H1 (cell line): ENCODE results near the gene DRC3. TPM values are rescaled to one million over a fixed set of nuclear protein-coding genes. Genes with fewer than 3 reads are reported as not detected.

ENCODE experiments used
- CTCF ChIA-PET: fragments of 300-600 bp; sonication (Branson Sonifier 250); formaldehyde crosslinking; loops from one replicate; lab custom pipeline; 2021; ENCODE audit not compliant: partially characterized antibody; lab: Charles Lee
- POLR2A ChIA-PET: fragments of 300-600 bp; sonication (Branson Sonifier 250); formaldehyde crosslinking; loops from one replicate; lab custom pipeline; 2021; ENCODE audit warnings: inconsistent platforms; ENCODE audit not compliant: partially characterized antibody; lab: Charles Lee
- DNase-seq, 2 experiments: peaks; one replicate each; pipeline versions ENCODE4 v3.0.0 to v3.0.0-alpha.2; 2010 to 2022; ENCODE audit warnings: low spot score in 2 of 2, low read depth in 1 of 2, mixed read lengths in 1 of 2
- FAIRE-seq: peaks from 2 replicates; lab custom pipeline; 2011; peaks lifted over from hg19 to GRCh38; lab: Jason Lieb, UNC
- H2AFZ ChIP-seq: 2 replicates; pipeline ENCODE4 v1.8.1; 2012; ENCODE audit warnings: low read length, inconsistent platforms
- H2AK5ac ChIP-seq: 2 replicates; pipeline ENCODE4 v1.6.1; 2013; ENCODE audit warnings: low read depth, low read length
- H2BK120ac ChIP-seq: replicated peaks from 2 replicates; pipeline ENCODE3; 2013; ENCODE audit warnings: low read depth, low read length, inconsistent platforms
- H2BK12ac ChIP-seq: 2 replicates; pipeline ENCODE4 v1.6.1; 2013; ENCODE audit warnings: low read depth, low read length
- H2BK15ac ChIP-seq: 2 replicates; pipeline ENCODE4 v1.6.1; 2013; ENCODE audit warnings: low read length
- H2BK20ac ChIP-seq: 2 replicates; pipeline ENCODE4 v1.6.1; 2013; ENCODE audit warnings: low read length
- H2BK5ac ChIP-seq: 2 replicates; pipeline ENCODE4 v1.6.1; 2013; ENCODE audit warnings: low read depth, low read length
- H3K14ac ChIP-seq: 2 replicates; pipeline ENCODE4 v1.6.1; 2013; ENCODE audit warnings: inconsistent platforms; ENCODE audit not compliant: insufficient read length
- H3K18ac ChIP-seq: 2 replicates; pipeline ENCODE4 v1.6.1; 2013; ENCODE audit warnings: low read length; ENCODE audit errors: extremely low read depth
- H3K23ac ChIP-seq: 2 replicates; pipeline ENCODE4 v1.6.1; 2013; ENCODE audit warnings: inconsistent platforms; ENCODE audit not compliant: insufficient read length
- H3K23me2 ChIP-seq: 2 replicates; pipeline ENCODE4 v1.6.1; 2013; ENCODE audit warnings: low read depth, low read length
- H3K27ac ChIP-seq: 2 replicates; pipeline ENCODE4 v1.6.1; 2011; ENCODE audit warnings: low read depth, low read length, inconsistent platforms
- H3K27me3 ChIP-seq, 4 experiments: replicated peaks in 1 of 4; 1 replicate in 1 of 4; 2 replicates in 3 of 4; pipeline versions ENCODE4 v1.6.1 to v1.8.1; 2011 to 2013; ENCODE audit warnings: low read length in 3 of 4, mild to moderate bottlenecking in 3 of 4, inconsistent platforms in 2 of 4, mixed read lengths in 2 of 4, moderate library complexity in 1 of 4; ENCODE audit not compliant: control insufficient read depth in 3 of 4, insufficient read depth in 3 of 4; ENCODE audit errors: extremely low read depth in 1 of 4
- H3K36me3 ChIP-seq, 4 experiments: 2 replicates each; pipeline versions ENCODE4 v1.6.1 to v1.8.1; 2011 to 2013; ENCODE audit warnings: mild to moderate bottlenecking in 4 of 4, low read length in 3 of 4, moderate library complexity in 2 of 4, control low read depth in 1 of 4, inconsistent platforms in 1 of 4; ENCODE audit not compliant: insufficient read depth in 4 of 4, control insufficient read depth in 2 of 4
- H3K4ac ChIP-seq: replicated peaks from 2 replicates; pipeline ENCODE3; 2013; ENCODE audit warnings: low read length, low read depth, mixed read lengths, inconsistent platforms; ENCODE audit not compliant: insufficient read length
- H3K4me1 ChIP-seq, 4 experiments: replicated peaks in 1 of 4; 1 replicate in 1 of 4; 2 replicates in 3 of 4; pipeline versions ENCODE4 v1.6.1 to v1.8.1; 2011 to 2013; ENCODE audit warnings: low read length in 3 of 4, inconsistent platforms in 2 of 4, mixed read lengths in 1 of 4; ENCODE audit not compliant: insufficient read depth in 4 of 4, control insufficient read depth in 3 of 4
- H3K4me2 ChIP-seq, 2 experiments: 2 replicates each; pipeline versions ENCODE4 v1.6.1 to v1.8.1; 2011 to 2013; ENCODE audit warnings: low read depth in 2 of 2, low read length in 2 of 2, control low read depth in 1 of 2, inconsistent platforms in 1 of 2, mild to moderate bottlenecking in 1 of 2; ENCODE audit not compliant: insufficient read depth in 1 of 2
- H3K4me3 ChIP-seq, 4 experiments: fragments of 200-600, 300-600 bp in 1 of 4; sonication (generic), shearing (Covaris generic), sonication (Bioruptor Twin) in 1 of 4; 2 replicates each; pipeline versions ENCODE4 v1.5.1 to v1.8.1; 2011 to 2016; ENCODE audit warnings: low read length in 4 of 4, low read depth in 3 of 4, control low read depth in 2 of 4, inconsistent platforms in 2 of 4, mild to moderate bottlenecking in 2 of 4, mixed read lengths in 1 of 4, moderate library complexity in 1 of 4; ENCODE audit not compliant: insufficient read depth in 2 of 4; ENCODE audit errors: extremely low read depth in 1 of 4
- H3K56ac ChIP-seq: replicated peaks from 2 replicates; pipeline ENCODE3; 2013; ENCODE audit warnings: low read depth, mild to moderate bottlenecking, mixed read lengths, low read length, inconsistent platforms; ENCODE audit not compliant: insufficient read length
- H3K79me1 ChIP-seq: 2 replicates; pipeline ENCODE4 v1.6.1; 2013; ENCODE audit warnings: low read depth, low read length, control low read depth
- H3K79me2 ChIP-seq, 2 experiments: 2 replicates each; pipeline versions ENCODE4 v1.6.1 to v1.8.1; 2012 to 2013; ENCODE audit warnings: low read length in 2 of 2, mild to moderate bottlenecking in 2 of 2, inconsistent platforms in 1 of 2; ENCODE audit not compliant: insufficient read depth in 2 of 2, control insufficient read depth in 1 of 2
- H3K9ac ChIP-seq, 4 experiments: replicated peaks in 1 of 4; 1 replicate in 1 of 4; 2 replicates in 3 of 4; pipeline versions ENCODE4 v1.6.1 to v1.8.1; 2011 to 2013; ENCODE audit warnings: low read depth in 3 of 4, low read length in 3 of 4, control low read depth in 2 of 4, mild to moderate bottlenecking in 2 of 4, moderate library complexity in 2 of 4, inconsistent platforms in 1 of 4; ENCODE audit errors: extremely low read depth in 1 of 4
- H3K9me3 ChIP-seq, 2 experiments: 2 replicates each; pipeline versions ENCODE4 v1.6.1 to v1.8.1; 2012 to 2013; ENCODE audit warnings: mild to moderate bottlenecking in 2 of 2, moderate library complexity in 2 of 2, control low read depth in 1 of 2, inconsistent platforms in 1 of 2, low read depth in 1 of 2, low read length in 1 of 2, mixed read lengths in 1 of 2; ENCODE audit not compliant: insufficient read depth in 2 of 2
- H4K20me1 ChIP-seq, 2 experiments: replicated peaks in 1 of 2; 2 replicates each; pipeline versions ENCODE3 to v1.8.1; 2011 to 2013; ENCODE audit warnings: inconsistent platforms in 2 of 2, low read length in 2 of 2, mild to moderate bottlenecking in 1 of 2; ENCODE audit not compliant: insufficient read depth in 2 of 2, control insufficient read depth in 1 of 2
- H4K5ac ChIP-seq: 2 replicates; pipeline ENCODE4 v1.6.1; 2013; ENCODE audit warnings: low read length, low read depth, mixed read lengths, inconsistent platforms; ENCODE audit not compliant: insufficient read length
- H4K8ac ChIP-seq: 2 replicates; pipeline ENCODE4 v1.8.0; 2013; ENCODE audit warnings: mild to moderate bottlenecking, moderate library complexity, low read length, inconsistent platforms; ENCODE audit not compliant: insufficient read depth; ENCODE audit errors: extremely low read depth
- H4K91ac ChIP-seq: replicated peaks from 2 replicates; pipeline ENCODE3; 2013; ENCODE audit warnings: low read length, mixed read lengths, inconsistent platforms; ENCODE audit not compliant: insufficient read length
- CREB1 ChIP-seq: IDR thresholded peaks from 2 replicates; pipeline ENCODE4 v1.6.1; 2012; ENCODE audit warnings: inconsistent platforms
- CTBP2 ChIP-seq: IDR thresholded peaks from 2 replicates; pipeline ENCODE4 v1.7.0; 2011; ENCODE audit warnings: borderline replicate concordance, mild to moderate bottlenecking, moderate library complexity, mixed read lengths, low read length; ENCODE audit not compliant: insufficient read depth, insufficient read length
- EZH2 ChIP-seq: fragments of 200-600 bp; sonication (generic); IDR thresholded peaks from 2 replicates; pipeline ENCODE4 v1.7.1; 2012; ENCODE audit warnings: low read depth, mild to moderate bottlenecking, moderate library complexity, low read length, inconsistent platforms; ENCODE audit not compliant: severe bottlenecking
- JUN ChIP-seq: IDR thresholded peaks from 2 replicates; pipeline ENCODE4 v1.6.1; 2011; ENCODE audit warnings: low read depth, mild to moderate bottlenecking, improper control_type of control experiment, low read length
- PHF8 ChIP-seq: fragments of 200-600 bp; sonication (generic); conservative IDR thresholded peaks from 2 replicates; pipeline ENCODE4 v1.7.1; 2012; ENCODE audit warnings: low read depth, mild to moderate bottlenecking, inconsistent platforms, low read length, moderate library complexity
- POLR2A ChIP-seq, 2 experiments: IDR thresholded peaks; 1 replicate in 1 of 2; 2 replicates in 1 of 2; pipeline ENCODE4 v1.6.1; 2011; ENCODE audit warnings: low read depth in 2 of 2, low read length in 2 of 2, mild to moderate bottlenecking in 2 of 2; ENCODE audit errors: control extremely low read depth in 1 of 2
- RAD21 ChIP-seq, 2 experiments: IDR thresholded peaks in 1 of 2; conservative IDR thresholded peaks in 1 of 2; 2 replicates each; pipeline ENCODE4 v1.6.1; 2011; ENCODE audit warnings: low read depth in 2 of 2, low read length in 2 of 2, improper control_type of control experiment in 1 of 2, inconsistent platforms in 1 of 2, mild to moderate bottlenecking in 1 of 2, moderate library complexity in 1 of 2
- SP1 ChIP-seq: IDR thresholded peaks from 2 replicates; pipeline ENCODE4 v1.6.1; 2011; ENCODE audit warnings: low read depth, low read length
- TBP ChIP-seq: IDR thresholded peaks from 2 replicates; pipeline ENCODE4 v1.6.1; 2011; ENCODE audit warnings: low read depth, low read length, improper control_type of control experiment
- TEAD4 ChIP-seq: IDR thresholded peaks from 2 replicates; pipeline ENCODE4 v1.6.1; 2012; ENCODE audit warnings: low read depth, low read length, inconsistent platforms, mixed read lengths
- ZNF274 ChIP-seq: IDR thresholded peaks from 2 replicates; pipeline ENCODE4 v1.7.0; 2012; ENCODE audit warnings: low read length, borderline replicate concordance; ENCODE audit errors: extremely low read depth
- WGBS, 2 experiments: shearing (Covaris generic) in 1 of 2; methylation state at CpG; one replicate each; pipeline versions ENCODE4 v1.1.6 to v1.1.7; 2013 to 2015; ENCODE audit warnings: low lambda C conversion rate in 2 of 2, mixed read lengths in 2 of 2, inconsistent platforms in 1 of 2, low coverage in 1 of 2, missing lambda C conversion rate in 1 of 2; ENCODE audit not compliant: insufficient replicate concordance in 2 of 2, insufficient coverage in 1 of 2, insufficient read length in 1 of 2; ENCODE audit errors: extremely low coverage in 1 of 2, missing lambda C conversion rate in 1 of 2; 5-methylcytosine and 5-hydroxymethylcytosine counted together
- polyA plus RNA-seq, 7 experiments: library from polyadenylated mRNA; depleted of rRNA in 3 of 7; stranded (reverse) in 5 of 7; unstranded in 2 of 7; fragments of >200 nt in 5 of 7; fragments of 200-250 nt in 2 of 7; gene quantifications; 1 replicate in 5 of 7; 2 replicates in 1 of 7; 4 replicates in 1 of 7; pipeline versions ENCODE4 v1.2.1 to v1.2.3, GENCODE V29; 2011 to 2013; ENCODE audit warnings: missing spikeins in 2 of 7, mixed read lengths in 2 of 7
- total RNA-seq: library from RNA; stranded (reverse); fragmentation: NEBNext Ultra II Directional; extraction: Animal tissue kit (Norgen Biotek cat#: 25700); gene quantifications from 2 replicates; pipeline ENCODE4 v1.2.1, GENCODE V29; 2021
- TF ChIP-seq, protein P1 (sequence below): IDR thresholded peaks from 2 replicates; pipeline ENCODE4 v1.6.1; 2012; ENCODE audit warnings: low read length, inconsistent platforms

The DRC3 gene
- total and polyA plus RNA-seq, 2 of the 8 experiments (the other 6 are each of a cell fraction or from before 2014, with no cell fraction given), result 0.59 TPM; not detected in 1

GRCh38 chr17:18000030-18000408 lies 27.4 kb downstream of the DRC3 start:
- ChIA-PET POLR2A (interaction anchor here (1.5 kb wide), 1 partner anchor 11 kb away, joined by 3 read pairs; no protein-coding TSS in a partner anchor), CTCF (interaction anchor here (1.1 to 1.3 kb wide), 3 partner anchors 12 to 111 kb away, joined by 4 to 5 read pairs (median 5); no protein-coding TSS in a partner anchor)
- Histone ChIP-seq H3K14ac (no peak overlapping the region), H3K23me2 (no peaks in the 10 kb centered on the region; the same call in 1 of the 2 replicates), H3K27ac (no peak overlapping the region), H2BK15ac (no peak overlapping the region), H4K8ac (no peak overlapping the region), H2BK20ac (no peak overlapping the region), H3K4me1 (no peaks in the 10 kb centered on the region; a peak in 1 of 7 replicates), H2AK5ac (no peak overlapping the region), H3K27me3 (no peaks in the 10 kb centered on the region), H2BK120ac (no peak overlapping the region), H3K23ac (no peak overlapping the region), H3K79me2 (no peaks in the 10 kb centered on the region), H4K20me1 (peaks cover 0 to 5% of the 10 kb centered on the region in 2 experiments), H2BK5ac (no peak overlapping the region), H3K56ac (no peak overlapping the region), H3K79me1 (no peaks in the 10 kb centered on the region), H4K5ac (no peak overlapping the region), H3K4me3 (no peak overlapping the region), H2BK12ac (no peak overlapping the region), H3K18ac (no peak overlapping the region), H3K9me3 (no peaks in the 10 kb centered on the region), H2AFZ (no peak overlapping the region), H4K91ac (no peak overlapping the region), H3K36me3 (no peaks in the 10 kb centered on the region), H3K9ac (no peak overlapping the region), H3K4me2 (no peak overlapping the region), H3K4ac (no peak overlapping the region)
- DNase-seq (no peak), FAIRE-seq (no peak)
- TF ChIP-seq TEAD4 (no peak), TBP (no peak), PHF8 (no peak), ZNF274 (no peak), EZH2 (no peak), JUN (no peak), POLR2A (IDR thresholded peaks at IDR 0.05; ENCODE audit: control extremely low read depth in 1 of 2, low read depth in 2 of 2, low read length in 2 of 2) (no peak), CREB1 (no peak), CTBP2 (no peak), SP1 (no peak), RAD21 (IDR thresholded peaks at IDR 0.05 in 1 of 2, conservative IDR thresholded peaks at IDR 0.05 in 1 of 2; ENCODE audit: low read depth in 2 of 2, low read length in 2 of 2) (no peak)
- TF ChIP-seq, protein P1, sequence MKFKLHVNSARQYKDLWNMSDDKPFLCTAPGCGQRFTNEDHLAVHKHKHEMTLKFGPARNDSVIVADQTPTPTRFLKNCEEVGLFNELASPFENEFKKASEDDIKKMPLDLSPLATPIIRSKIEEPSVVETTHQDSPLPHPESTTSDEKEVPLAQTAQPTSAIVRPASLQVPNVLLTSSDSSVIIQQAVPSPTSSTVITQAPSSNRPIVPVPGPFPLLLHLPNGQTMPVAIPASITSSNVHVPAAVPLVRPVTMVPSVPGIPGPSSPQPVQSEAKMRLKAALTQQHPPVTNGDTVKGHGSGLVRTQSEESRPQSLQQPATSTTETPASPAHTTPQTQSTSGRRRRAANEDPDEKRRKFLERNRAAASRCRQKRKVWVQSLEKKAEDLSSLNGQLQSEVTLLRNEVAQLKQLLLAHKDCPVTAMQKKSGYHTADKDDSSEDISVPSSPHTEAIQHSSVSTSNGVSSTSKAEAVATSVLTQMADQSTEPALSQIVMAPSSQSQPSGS, result no peak
- 80% methylated on average over 8 of the region's 8 CpGs; no CpG with 5 or more reads in 1 of the 2 experiments for WGBS, 2 experiments
